Activated CD8-positive, alpha-beta memory T cell treated with anti-CD3 and anti-CD28 coated beads, Interleukin-2, amount 50 U/mL, for 4 hours (primary cell): Measurements from ENCODE around the gene CDSN.
"Not testable (repeated sequence)": the region's sequence is repeated elsewhere in the genome, so short reads cannot be mapped to it uniquely, and the experiment has no call there.

Experiments used
- DNase-seq: peaks from one replicate; pipeline ENCODE4 v3.0.0-alpha.2; 2020

Gene CDSN

GRCh38 chr6:31120151-31120915, at the start of gene CDSN:
Gene CDSN, minus strand, starts transcription at chr6:31120446. Its CDS starts 27 bp downstream, at chr6:31120419.
- DNase-seq, result no peak

- no peak for DNase-seq
Observed at GRCh38 chr6:31169123-31169857, 49.0 kb upstream of the CDSN start.

- no peak for DNase-seq
Observed at GRCh38 chr6:31168606-31169005, 48.4 kb upstream of the CDSN start.

GRCh38 chr6:31165986-31166385, 45.7 kb upstream of the CDSN start:
- DNase-seq, result no peak

GRCh38 chr6:31165064-31165832, 45.0 kb upstream of the CDSN start:
- DNase-seq, result not testable (repeated sequence)

- DNase-seq, result not testable (repeated sequence)
Observed at GRCh38 chr6:31164475-31165063, 44.3 kb upstream of the CDSN start.

- DNase-seq, result no peak
Observed at GRCh38 chr6:31163922-31164321, 43.7 kb upstream of the CDSN start.

GRCh38 chr6:31162463-31163165, 42.4 kb upstream of the CDSN start:
- no peak for DNase-seq

- no peak for DNase-seq
Observed at GRCh38 chr6:31161216-31162126, 41.2 kb upstream of the CDSN start.

GRCh38 chr6:31158863-31159855, 38.9 kb upstream of the CDSN start:
- DNase-seq, result no peak

GRCh38 chr6:31158140-31158862, 38.1 kb upstream of the CDSN start, which contains the start of gene TCF19:
Gene TCF19, plus strand, starts transcription at chr6:31158589. Its CDS starts 881 bp downstream, at chr6:31159470.
- peak; percentile 99 for DNase-seq

- DNase-seq, result no peak
Observed at GRCh38 chr6:31157513-31158139, 37.4 kb upstream of the CDSN start, which contains the start of gene CCHCR1. Gene CCHCR1, minus strand, starts transcription at chr6:31157802. Its CDS starts 202 bp downstream, at chr6:31157600.

- no peak for DNase-seq
Observed at GRCh38 chr6:31156641-31157040, 36.4 kb upstream of the CDSN start.

- DNase-seq, result no peak
Observed at GRCh38 chr6:31154436-31154835, 34.2 kb upstream of the CDSN start.

GRCh38 chr6:31152781-31153180, 32.5 kb upstream of the CDSN start:
- no peak for DNase-seq

GRCh38 chr6:31149827-31150447, 29.7 kb upstream of the CDSN start:
- DNase-seq, result no peak

- DNase-seq, result no peak
Observed at GRCh38 chr6:31145386-31145785, 25.1 kb upstream of the CDSN start.

- DNase-seq, result no peak
Observed at GRCh38 chr6:31144970-31145340, 24.7 kb upstream of the CDSN start.
